ENCODE results near the gene MYT1.

GRCh38 chr20:64130876-64131275 is 33.4 kb upstream of the MYT1 start:
- no peak for TF ChIP-seq CTCF (IDR thresholded peaks at IDR 0.05; ENCODE audit: low read length)
- no peak for TF ChIP-seq EZH2 (optimal IDR thresholded peaks at IDR 0.05; ENCODE audit: low read depth, low read length)
- TF ChIP-seq EZH2phosphoT487 (IDR thresholded peaks at IDR 0.05; ENCODE audit: low read length) = no peak
